Measurements from ENCODE around the gene ZNF683. TPM values are rescaled to one million over a fixed set of nuclear protein-coding genes. Genes with fewer than 3 reads are reported as not detected.

Gene ZNF683
- total and polyA plus RNA-seq, 9 of the 15 experiments (the other 6 are each of a cell fraction or from before 2014, with no cell fraction given), result not detected

- H2AFZ ChIP-seq (ENCODE audit: low read depth, low read length), result peak overlapping the region; percentile 79
- H3K4me3 ChIP-seq, result no peak overlapping the region
- FAIRE-seq (peak; percentile 95), ATAC-seq (peak; percentile 96), DNase-seq (ENCODE audit: extremely low read depth in 1 of 4, low spot score in 3 of 4) (peak; percentile 88 to 95 (median 90))
- no peaks in the 10 kb centered on the region for H3K79me2 ChIP-seq (ENCODE audit: control insufficient read depth, insufficient read depth, low read length)
- H3K4me1 ChIP-seq (replicated peaks in 1 of 2; ENCODE audit: control insufficient read depth in 2 of 2, insufficient read depth in 2 of 2, low read length in 2 of 2), result peaks cover 4 to 34% of the 10 kb centered on the region in 2 experiments; a peak in 4 of 5 replicates
- H3K27me3 ChIP-seq (ENCODE audit: control insufficient read depth in 2 of 2, insufficient read depth in 2 of 2, low read length in 2 of 2), result no peaks in the 10 kb centered on the region; a peak in 1 of 5 replicates
- no TSS peak for BruUV-seq (replicated peaks)
- no peak overlapping the region; a peak in 2 of 4 replicates for H3K9ac ChIP-seq (ENCODE audit: insufficient read depth in 1 of 2, low read depth in 2 of 2, low read length in 2 of 2)
- H3K9me3 ChIP-seq (replicated peaks; ENCODE audit: control insufficient read depth, insufficient read depth, low read depth, low read length), result no peaks in the 10 kb centered on the region
- no peaks in the 10 kb centered on the region for H4K20me1 ChIP-seq (replicated peaks; ENCODE audit: control insufficient read depth, insufficient read depth, low read length)
- no peak overlapping the region; the same call in 1 of the 2 replicates for H3K4me2 ChIP-seq (ENCODE audit: insufficient read depth, low read length)
- WGBS (ENCODE audit: insufficient coverage, low coverage, missing lambda C conversion rate), result 16% methylated on average over 26 of the region's 26 CpGs
- ChIA-PET POLR2A (interaction anchor here (0.6 to 2.1 kb wide), 5 partner anchors 10 to 91 kb away, joined by 3 to 14 read pairs (median 5); partner anchors contain the start of gene CRYBG2), CTCF (ENCODE audit: low intra/inter-chr PET ratio) (interaction anchor here (0.7 to 2.6 kb wide), 6 partner anchors 15 to 196 kb away, joined by 3 to 20 read pairs (median 4); partner anchors contain the start of gene SH3BGRL3)
- in situ Hi-C loops (cut with MboI), result no loop called here
- H3K9me1 ChIP-seq (ENCODE audit: control insufficient read depth, insufficient read depth, low read length), result no peaks in the 10 kb centered on the region
- no peak overlapping the region for H3K27ac ChIP-seq (ENCODE audit: extremely low read depth, low read depth, low read length)
- H3K36me3 ChIP-seq (ENCODE audit: control insufficient read depth, insufficient read depth, low read length), result no peaks in the 10 kb centered on the region
- intact Hi-C loops (cut with micrococcal nuclease), result loop anchor here (1.0 to 2.0 kb wide), 3 partner anchors 35 to 76 kb away; no protein-coding TSS in a partner anchor
- TF ChIP-seq ZNF146 (CRISPR knock-in tag; IDR thresholded peaks at IDR 0.05; ENCODE audit: unreplicated experiment) (no peak), ZKSCAN3 (CRISPR knock-in tag; IDR thresholded peaks at IDR 0.05) (no peak), CTCFL (IDR thresholded peaks at IDR 0.05; ENCODE audit: borderline replicate concordance, insufficient read depth, low read depth, low read length, poor library complexity, severe bottlenecking) (peak; percentile 86), GTF3C2 (IDR thresholded peaks at IDR 0.05; ENCODE audit: borderline replicate concordance, extremely low read depth, insufficient read length) (no peak), ZC3H8 (IDR thresholded peaks at IDR 0.05) (no peak), TBL1XR1 (IDR thresholded peaks at IDR 0.05; ENCODE audit: low read length in 2 of 2) (no peak), FOXK2 (conservative IDR thresholded peaks at IDR 0.05 in 1 of 2, IDR thresholded peaks at IDR 0.05 in 1 of 2; ENCODE audit: low read depth in 2 of 2) (no peak), ZNF780A (CRISPR knock-in tag; IDR thresholded peaks at IDR 0.05) (no peak), ZNF699 (CRISPR knock-in tag; IDR thresholded peaks at IDR 0.05; ENCODE audit: insufficient replicate concordance) (no peak), PRMT5 (CRISPR knock-in tag; IDR thresholded peaks at IDR 0.05) (no peak), AFF4 (CRISPR knock-in tag; IDR thresholded peaks at IDR 0.05) (peak; percentile 81; the same call in 1 of the 2 replicates)
Measured at GRCh38 chr1:26363549-26364448, 8.8 kb downstream of the ZNF683 start.
